ENCODE data around the gene WDR38. TPM values are rescaled to one million over a fixed set of nuclear protein-coding genes. Genes with fewer than 3 reads are reported as not detected.
"Not testable (repeated sequence)": the region's sequence is repeated elsewhere in the genome, so short reads cannot be mapped to it uniquely, and the experiment has no call there.

WDR38 gene
- total and polyA plus RNA-seq, 8 donors, result 1.3 to 8.3 (median 3.6) TPM; not detected in 1

DNA sequence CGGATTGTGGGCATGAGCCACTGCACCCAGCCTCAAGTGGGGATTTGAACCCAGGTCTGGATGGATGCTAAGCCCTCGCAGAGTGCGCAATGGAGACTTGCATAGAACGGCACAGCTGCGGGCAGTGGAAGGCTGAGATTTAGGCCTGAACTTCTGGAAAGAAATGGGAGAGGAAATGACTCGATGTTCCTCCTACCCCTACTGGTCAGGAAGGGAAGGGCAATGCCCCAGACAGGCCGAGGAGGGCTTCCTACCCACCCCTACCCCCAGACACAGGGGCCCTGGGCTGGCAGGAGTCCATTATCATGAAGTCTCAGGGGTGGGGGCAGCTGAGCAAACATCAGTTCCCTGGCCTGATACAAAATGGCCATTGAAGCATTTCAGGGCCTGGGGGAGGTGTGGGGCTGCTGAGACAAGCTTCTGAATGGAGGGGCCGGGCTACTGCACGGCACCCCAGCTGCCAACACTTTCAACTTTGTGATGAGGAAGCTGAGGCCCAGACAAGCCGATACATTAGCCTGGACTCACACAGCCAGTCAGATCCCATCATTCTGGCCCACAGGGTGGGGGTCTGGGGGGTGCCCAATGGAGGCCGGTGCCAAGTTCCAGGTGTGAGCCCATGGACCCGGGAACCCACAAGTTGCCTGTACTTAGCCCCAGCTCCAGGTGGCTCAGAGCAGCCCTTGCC lies 13.5 kb upstream of the WDR38 start:
- ATAC-seq, result peak; percentile 34
- TF ChIP-seq, protein P1, sequence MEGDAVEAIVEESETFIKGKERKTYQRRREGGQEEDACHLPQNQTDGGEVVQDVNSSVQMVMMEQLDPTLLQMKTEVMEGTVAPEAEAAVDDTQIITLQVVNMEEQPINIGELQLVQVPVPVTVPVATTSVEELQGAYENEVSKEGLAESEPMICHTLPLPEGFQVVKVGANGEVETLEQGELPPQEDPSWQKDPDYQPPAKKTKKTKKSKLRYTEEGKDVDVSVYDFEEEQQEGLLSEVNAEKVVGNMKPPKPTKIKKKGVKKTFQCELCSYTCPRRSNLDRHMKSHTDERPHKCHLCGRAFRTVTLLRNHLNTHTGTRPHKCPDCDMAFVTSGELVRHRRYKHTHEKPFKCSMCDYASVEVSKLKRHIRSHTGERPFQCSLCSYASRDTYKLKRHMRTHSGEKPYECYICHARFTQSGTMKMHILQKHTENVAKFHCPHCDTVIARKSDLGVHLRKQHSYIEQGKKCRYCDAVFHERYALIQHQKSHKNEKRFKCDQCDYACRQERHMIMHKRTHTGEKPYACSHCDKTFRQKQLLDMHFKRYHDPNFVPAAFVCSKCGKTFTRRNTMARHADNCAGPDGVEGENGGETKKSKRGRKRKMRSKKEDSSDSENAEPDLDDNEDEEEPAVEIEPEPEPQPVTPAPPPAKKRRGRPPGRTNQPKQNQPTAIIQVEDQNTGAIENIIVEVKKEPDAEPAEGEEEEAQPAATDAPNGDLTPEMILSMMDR (IDR thresholded peaks at IDR 0.05), result peak; percentile 16 to 51
- intact Hi-C loops (cut with DNase I), result no loop called here
- H3K4me3 ChIP-seq, result no peak overlapping the region
- peak in 1 of 4 donors; percentile 9 for DNase-seq
- H3K4me1 ChIP-seq, result peaks cover 4 to 7% of the 10 kb centered on the region in 2 donors
- no peaks in the 10 kb centered on the region for H3K9me3 ChIP-seq
- no peak overlapping the region for H3K27ac ChIP-seq
- H3K27me3 ChIP-seq, result peaks cover 0 to 14% of the 10 kb centered on the region in 2 donors
- no peaks in the 10 kb centered on the region for H3K36me3 ChIP-seq

GRCh38 chr9:124840300-124840833 lies 12.9 kb upstream of the WDR38 start:
- ATAC-seq (no peak), DNase-seq (peak in 1 of 4 donors; percentile 68)
- intact Hi-C loops (cut with DNase I), result no loop called here
- Histone ChIP-seq H3K4me3 (no peak overlapping the region), H3K9me3 (no peaks in the 10 kb centered on the region), H3K27me3 (peaks cover 0 to 14% of the 10 kb centered on the region in 2 donors), H3K4me1 (peaks cover under 1 to 1% of the 10 kb centered on the region in 2 donors), H3K27ac (no peak overlapping the region), H3K36me3 (no peaks in the 10 kb centered on the region)
- TF ChIP-seq, protein P1 (IDR thresholded peaks at IDR 0.05), result no peak

DNA sequence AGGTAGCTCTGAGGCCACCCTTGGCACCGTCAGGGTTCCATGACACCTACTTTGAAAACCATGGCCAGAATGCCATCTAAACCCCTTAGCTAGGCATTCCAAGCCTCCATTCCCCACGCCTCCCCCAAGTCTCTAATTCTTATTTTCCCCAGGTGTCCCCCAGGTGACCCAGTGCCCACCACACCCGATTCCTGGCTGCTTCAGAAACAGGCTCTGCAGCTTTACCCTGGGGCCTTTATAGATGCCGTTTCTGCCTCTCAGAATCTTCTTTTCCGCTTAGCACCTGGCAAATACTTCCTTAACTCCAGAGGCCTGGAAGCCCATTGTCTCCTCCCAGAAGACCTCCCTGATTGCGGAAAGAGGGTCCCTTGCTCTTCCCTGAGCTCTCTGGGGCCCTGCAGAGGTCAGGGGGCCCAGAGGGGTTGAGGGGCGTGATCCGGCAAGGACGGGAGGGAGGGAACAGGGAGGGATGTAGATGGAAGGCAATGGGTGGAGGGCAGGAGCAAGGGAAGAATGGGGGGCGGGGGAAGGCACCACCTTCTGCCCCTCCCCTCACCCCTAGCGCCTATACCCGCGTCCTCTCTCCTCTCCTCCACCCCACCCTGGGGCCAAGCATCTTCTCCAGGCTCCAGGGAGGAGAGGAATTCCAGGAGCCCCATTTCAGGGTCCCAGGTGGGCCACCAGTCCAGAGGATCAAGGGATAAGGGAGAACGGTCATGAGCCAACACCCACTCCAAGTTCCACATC lies 12.0 kb upstream of the WDR38 start:
- Histone ChIP-seq H3K27ac (no peak overlapping the region), H3K9me3 (no peaks in the 10 kb centered on the region), H3K4me3 (no peak overlapping the region), H3K27me3 (peaks cover 0 to 14% of the 10 kb centered on the region in 2 donors), H3K36me3 (no peaks in the 10 kb centered on the region), H3K4me1 (no peaks in the 10 kb centered on the region)
- intact Hi-C loops (cut with DNase I), result no loop called here
- ATAC-seq, result no peak
- TF ChIP-seq, protein P1 (IDR thresholded peaks at IDR 0.05), result no peak
- peak in 1 of 4 donors; percentile 67 for DNase-seq

DNA sequence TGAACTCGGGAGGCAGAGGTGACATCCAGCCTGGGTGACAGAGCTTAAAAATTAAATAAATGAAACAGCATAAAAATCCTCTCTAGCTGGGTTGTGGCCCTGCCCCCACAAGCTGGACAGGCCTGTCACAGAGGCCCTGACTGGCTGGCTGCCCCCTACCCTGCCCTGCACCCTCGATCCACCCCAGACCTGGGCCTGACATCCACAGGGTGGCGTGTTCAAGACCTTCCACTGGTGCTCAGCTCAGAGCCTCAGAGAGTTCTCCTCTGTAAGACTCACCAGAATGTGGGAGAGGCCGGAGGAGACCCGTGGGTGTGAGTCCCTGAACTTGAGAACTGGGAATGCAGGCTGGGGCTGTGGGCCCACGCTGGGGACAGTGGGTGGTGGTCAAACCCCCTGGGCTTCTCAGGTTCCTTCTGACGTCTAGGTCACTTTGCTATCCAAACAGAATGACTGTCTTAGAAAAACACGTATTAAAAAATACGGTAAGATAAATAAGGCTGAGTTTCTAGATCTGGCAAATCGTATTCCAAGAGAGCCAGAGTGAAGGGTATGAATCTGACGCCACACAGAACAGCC lies 9.7 kb upstream of the WDR38 start:
- Histone ChIP-seq H3K4me3 (no peak overlapping the region), H3K36me3 (no peaks in the 10 kb centered on the region), H3K27ac (no peak overlapping the region), H3K9me3 (no peaks in the 10 kb centered on the region), H3K27me3 (peaks cover 0 to 11% of the 10 kb centered on the region in 2 donors), H3K4me1 (no peaks in the 10 kb centered on the region)
- intact Hi-C loops (cut with DNase I), result no loop called here
- ATAC-seq (no peak), DNase-seq (no peak)
- TF ChIP-seq, protein P1 (IDR thresholded peaks at IDR 0.05), result no peak

DNA sequence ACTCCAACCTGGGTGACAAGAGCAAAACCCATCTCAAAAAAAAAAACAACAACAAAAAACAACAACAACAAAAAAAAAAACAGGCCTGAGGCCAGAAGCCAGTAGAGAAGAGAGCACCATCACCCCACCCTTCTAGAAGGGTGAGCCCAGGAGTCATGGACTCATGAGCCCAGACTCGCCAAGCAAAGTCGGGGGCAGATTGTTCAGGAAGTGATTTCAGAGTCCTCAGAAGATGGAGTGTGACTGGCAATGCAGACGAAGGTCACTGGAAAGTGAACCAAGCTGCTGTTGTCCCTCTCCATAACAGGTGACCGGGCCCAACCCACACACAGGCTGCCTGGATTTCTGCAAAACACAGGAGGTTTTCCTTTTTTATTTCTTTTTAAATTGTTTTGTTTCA lies 9.0 kb upstream of the WDR38 start:
- Histone ChIP-seq H3K4me1 (no peaks in the 10 kb centered on the region), H3K27me3 (peaks cover 0 to 5% of the 10 kb centered on the region in 2 donors), H3K36me3 (no peaks in the 10 kb centered on the region), H3K4me3 (no peak overlapping the region), H3K27ac (no peak overlapping the region), H3K9me3 (no peaks in the 10 kb centered on the region)
- TF ChIP-seq, protein P1 (IDR thresholded peaks at IDR 0.05), result no peak
- peak in 1 of 4 donors; percentile 6 for DNase-seq
- no peak for ATAC-seq
- intact Hi-C loops (cut with DNase I), result no loop called here

- peak in 1 of 4 donors; percentile 20 for DNase-seq
- not testable (repeated sequence) for ATAC-seq, H3K27ac ChIP-seq, H3K9me3 ChIP-seq, H3K36me3 ChIP-seq, H3K4me1 ChIP-seq, H3K27me3 ChIP-seq, H3K4me3 ChIP-seq
- intact Hi-C loops (cut with DNase I), result loop anchor here in 1 of 2 donors (5.0 kb wide), 1 partner anchor 69 kb away; the partner anchor contains the start of gene OLFML2A
These were observed 6.8 kb upstream of the WDR38 start for GRCh38 chr9:124846467-124846866.
